ENCODE results near the gene IRAK3. TPM values are rescaled to one million over a fixed set of nuclear protein-coding genes. Genes with fewer than 3 reads are reported as not detected.

The IRAK3 gene
- total and polyA plus RNA-seq, 2 experiments from 2014 or later = 0.53 to 1.8 TPM

DNA sequence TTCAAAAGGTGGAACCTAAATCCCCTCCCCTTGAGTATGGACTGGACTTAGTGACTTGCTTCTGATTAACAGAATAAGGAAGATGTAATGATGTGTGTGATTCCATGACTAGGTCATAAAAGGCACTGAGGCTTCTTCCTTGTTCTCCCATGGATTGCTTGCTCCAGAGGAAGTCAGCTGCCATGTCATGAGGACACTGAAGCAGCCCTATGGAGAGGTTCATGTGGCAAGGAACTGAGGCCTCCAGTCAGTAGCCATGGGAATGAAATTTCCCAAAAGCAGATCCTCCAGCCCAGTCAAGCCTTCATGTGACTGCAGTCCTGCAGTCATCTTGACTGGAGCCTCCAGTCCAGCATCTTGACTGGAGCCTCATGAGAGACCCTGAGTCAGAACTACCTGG, 29.9 kb upstream of the IRAK3 start (continued):
- TF ChIP-seq, protein P1, sequence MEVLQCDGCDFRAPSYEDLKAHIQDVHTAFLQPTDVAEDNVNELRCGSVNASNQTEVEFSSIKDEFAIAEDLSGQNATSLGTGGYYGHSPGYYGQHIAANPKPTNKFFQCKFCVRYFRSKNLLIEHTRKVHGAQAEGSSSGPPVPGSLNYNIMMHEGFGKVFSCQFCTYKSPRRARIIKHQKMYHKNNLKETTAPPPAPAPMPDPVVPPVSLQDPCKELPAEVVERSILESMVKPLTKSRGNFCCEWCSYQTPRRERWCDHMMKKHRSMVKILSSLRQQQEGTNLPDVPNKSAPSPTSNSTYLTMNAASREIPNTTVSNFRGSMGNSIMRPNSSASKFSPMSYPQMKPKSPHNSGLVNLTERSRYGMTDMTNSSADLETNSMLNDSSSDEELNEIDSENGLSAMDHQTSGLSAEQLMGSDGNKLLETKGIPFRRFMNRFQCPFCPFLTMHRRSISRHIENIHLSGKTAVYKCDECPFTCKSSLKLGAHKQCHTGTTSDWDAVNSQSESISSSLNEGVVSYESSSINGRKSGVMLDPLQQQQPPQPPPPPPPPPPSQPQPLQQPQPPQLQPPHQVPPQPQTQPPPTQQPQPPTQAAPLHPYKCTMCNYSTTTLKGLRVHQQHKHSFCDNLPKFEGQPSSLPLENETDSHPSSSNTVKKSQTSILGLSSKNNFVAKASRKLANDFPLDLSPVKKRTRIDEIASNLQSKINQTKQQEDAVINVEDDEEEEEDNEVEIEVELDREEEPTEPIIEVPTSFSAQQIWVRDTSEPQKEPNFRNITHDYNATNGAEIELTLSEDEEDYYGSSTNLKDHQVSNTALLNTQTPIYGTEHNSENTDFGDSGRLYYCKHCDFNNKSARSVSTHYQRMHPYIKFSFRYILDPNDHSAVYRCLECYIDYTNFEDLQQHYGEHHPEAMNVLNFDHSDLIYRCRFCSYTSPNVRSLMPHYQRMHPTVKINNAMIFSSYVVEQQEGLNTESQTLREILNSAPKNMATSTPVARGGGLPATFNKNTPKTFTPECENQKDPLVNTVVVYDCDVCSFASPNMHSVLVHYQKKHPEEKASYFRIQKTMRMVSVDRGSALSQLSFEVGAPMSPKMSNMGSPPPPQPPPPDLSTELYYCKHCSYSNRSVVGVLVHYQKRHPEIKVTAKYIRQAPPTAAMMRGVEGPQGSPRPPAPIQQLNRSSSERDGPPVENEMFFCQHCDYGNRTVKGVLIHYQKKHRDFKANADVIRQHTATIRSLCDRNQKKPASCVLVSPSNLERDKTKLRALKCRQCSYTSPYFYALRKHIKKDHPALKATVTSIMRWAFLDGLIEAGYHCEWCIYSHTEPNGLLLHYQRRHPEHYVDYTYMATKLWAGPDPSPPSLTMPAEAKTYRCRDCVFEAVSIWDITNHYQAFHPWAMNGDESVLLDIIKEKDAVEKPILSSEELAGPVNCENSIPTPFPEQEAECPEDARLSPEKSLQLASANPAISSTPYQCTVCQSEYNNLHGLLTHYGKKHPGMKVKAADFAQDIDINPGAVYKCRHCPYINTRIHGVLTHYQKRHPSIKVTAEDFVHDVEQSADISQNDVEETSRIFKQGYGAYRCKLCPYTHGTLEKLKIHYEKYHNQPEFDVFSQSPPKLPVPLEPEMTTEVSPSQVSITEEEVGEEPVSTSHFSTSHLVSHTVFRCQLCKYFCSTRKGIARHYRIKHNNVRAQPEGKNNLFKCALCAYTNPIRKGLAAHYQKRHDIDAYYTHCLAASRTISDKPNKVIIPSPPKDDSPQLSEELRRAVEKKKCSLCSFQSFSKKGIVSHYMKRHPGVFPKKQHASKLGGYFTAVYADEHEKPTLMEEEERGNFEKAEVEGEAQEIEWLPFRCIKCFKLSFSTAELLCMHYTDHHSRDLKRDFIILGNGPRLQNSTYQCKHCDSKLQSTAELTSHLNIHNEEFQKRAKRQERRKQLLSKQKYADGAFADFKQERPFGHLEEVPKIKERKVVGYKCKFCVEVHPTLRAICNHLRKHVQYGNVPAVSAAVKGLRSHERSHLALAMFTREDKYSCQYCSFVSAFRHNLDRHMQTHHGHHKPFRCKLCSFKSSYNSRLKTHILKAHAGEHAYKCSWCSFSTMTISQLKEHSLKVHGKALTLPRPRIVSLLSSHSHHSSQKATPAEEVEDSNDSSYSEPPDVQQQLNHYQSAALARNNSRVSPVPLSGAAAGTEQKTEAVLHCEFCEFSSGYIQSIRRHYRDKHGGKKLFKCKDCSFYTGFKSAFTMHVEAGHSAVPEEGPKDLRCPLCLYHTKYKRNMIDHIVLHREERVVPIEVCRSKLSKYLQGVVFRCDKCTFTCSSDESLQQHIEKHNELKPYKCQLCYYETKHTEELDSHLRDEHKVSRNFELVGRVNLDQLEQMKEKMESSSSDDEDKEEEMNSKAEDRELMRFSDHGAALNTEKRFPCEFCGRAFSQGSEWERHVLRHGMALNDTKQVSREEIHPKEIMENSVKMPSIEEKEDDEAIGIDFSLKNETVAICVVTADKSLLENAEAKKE (CRISPR knock-in tag; IDR thresholded peaks at IDR 0.05) = no peak
- TF ChIP-seq ZNF331 (CRISPR knock-in tag; IDR thresholded peaks at IDR 0.05; ENCODE audit: low read depth) = no peak
- TF ChIP-seq NANOG (IDR thresholded peaks at IDR 0.05; ENCODE audit: borderline replicate concordance) = no peak
- TF ChIP-seq, protein P2, sequence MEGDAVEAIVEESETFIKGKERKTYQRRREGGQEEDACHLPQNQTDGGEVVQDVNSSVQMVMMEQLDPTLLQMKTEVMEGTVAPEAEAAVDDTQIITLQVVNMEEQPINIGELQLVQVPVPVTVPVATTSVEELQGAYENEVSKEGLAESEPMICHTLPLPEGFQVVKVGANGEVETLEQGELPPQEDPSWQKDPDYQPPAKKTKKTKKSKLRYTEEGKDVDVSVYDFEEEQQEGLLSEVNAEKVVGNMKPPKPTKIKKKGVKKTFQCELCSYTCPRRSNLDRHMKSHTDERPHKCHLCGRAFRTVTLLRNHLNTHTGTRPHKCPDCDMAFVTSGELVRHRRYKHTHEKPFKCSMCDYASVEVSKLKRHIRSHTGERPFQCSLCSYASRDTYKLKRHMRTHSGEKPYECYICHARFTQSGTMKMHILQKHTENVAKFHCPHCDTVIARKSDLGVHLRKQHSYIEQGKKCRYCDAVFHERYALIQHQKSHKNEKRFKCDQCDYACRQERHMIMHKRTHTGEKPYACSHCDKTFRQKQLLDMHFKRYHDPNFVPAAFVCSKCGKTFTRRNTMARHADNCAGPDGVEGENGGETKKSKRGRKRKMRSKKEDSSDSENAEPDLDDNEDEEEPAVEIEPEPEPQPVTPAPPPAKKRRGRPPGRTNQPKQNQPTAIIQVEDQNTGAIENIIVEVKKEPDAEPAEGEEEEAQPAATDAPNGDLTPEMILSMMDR (conservative IDR thresholded peaks at IDR 0.05; ENCODE audit: low read depth in 2 of 2) = no peak
- no peak for TF ChIP-seq ZNF114 (CRISPR knock-in tag; IDR thresholded peaks at IDR 0.05)
- TF ChIP-seq JUNB (IDR thresholded peaks at IDR 0.05; ENCODE audit: unreplicated experiment) = no peak
- TF ChIP-seq, protein P3, sequence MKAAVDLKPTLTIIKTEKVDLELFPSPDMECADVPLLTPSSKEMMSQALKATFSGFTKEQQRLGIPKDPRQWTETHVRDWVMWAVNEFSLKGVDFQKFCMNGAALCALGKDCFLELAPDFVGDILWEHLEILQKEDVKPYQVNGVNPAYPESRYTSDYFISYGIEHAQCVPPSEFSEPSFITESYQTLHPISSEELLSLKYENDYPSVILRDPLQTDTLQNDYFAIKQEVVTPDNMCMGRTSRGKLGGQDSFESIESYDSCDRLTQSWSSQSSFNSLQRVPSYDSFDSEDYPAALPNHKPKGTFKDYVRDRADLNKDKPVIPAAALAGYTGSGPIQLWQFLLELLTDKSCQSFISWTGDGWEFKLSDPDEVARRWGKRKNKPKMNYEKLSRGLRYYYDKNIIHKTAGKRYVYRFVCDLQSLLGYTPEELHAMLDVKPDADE (IDR thresholded peaks at IDR 0.05) = no peak
- no peak for TF ChIP-seq CREB1 (CRISPR knock-in tag; IDR thresholded peaks at IDR 0.05; ENCODE audit: low read depth)
